HCT116 (cell line): ENCODE results near the gene SC5D.

ENCODE experiments used
- EZH2 ChIP-seq: fragments of 200-600 bp; sonication (generic); IDR thresholded peaks from 2 replicates; pipeline ENCODE4 v1.6.1; 2017; ENCODE audit warnings: antibody characterized with exemption, mixed run types
- TCF7L2 ChIP-seq: IDR thresholded peaks from 2 replicates; pipeline ENCODE4 v1.7.0; 2011; ENCODE audit warnings: borderline replicate concordance, inconsistent platforms; ENCODE audit not compliant: insufficient read depth, insufficient read length; ENCODE audit errors: extremely low read depth
- TF ChIP-seq, protein P1 (sequence below), 3 experiments: fragments of 200-600 bp in 1 of 3; sonication (generic) in 1 of 3; IDR thresholded peaks in 2 of 3; conservative IDR thresholded peaks in 1 of 3; 2 replicates each; pipeline ENCODE4 v1.5.1; 2012 to 2017; ENCODE audit warnings: low read depth in 2 of 3, low read length in 2 of 3, antibody characterized with exemption in 1 of 3, borderline replicate concordance in 1 of 3, control low read depth in 1 of 3, mild to moderate bottlenecking in 1 of 3, mixed read lengths in 1 of 3, mixed run types in 1 of 3, moderate library complexity in 1 of 3; ENCODE audit not compliant: insufficient read depth in 1 of 3

DNA sequence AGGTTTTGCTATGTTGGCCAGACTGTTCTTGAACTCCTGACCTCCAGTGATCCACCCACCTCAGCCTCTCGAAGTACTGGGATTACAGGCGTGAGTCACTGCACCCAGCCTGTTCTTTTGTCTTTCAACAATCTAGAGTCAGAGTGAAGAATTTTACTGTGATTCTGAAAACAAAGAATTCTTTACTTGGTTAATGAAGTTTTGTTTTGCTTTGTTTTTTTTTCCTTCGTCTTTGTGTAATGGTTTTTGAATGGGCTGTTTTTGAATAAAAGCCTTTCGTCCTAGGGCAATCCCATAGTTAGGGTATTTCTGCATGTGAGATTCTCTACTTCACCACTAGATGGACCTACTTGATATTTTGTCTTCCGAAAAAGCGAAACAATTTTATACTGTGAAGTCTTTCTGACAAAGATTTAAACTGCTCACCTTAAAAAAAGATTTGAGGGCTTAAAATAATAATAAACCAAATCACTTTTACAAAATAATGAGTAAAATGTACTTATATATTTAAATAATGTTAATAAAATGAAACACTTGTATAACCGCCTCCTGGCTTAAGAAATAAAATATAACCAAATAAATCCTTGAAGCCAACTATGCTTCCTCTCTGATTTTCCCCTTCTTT is 43.4 kb upstream of the SC5D start:
- TF ChIP-seq, protein P1, sequence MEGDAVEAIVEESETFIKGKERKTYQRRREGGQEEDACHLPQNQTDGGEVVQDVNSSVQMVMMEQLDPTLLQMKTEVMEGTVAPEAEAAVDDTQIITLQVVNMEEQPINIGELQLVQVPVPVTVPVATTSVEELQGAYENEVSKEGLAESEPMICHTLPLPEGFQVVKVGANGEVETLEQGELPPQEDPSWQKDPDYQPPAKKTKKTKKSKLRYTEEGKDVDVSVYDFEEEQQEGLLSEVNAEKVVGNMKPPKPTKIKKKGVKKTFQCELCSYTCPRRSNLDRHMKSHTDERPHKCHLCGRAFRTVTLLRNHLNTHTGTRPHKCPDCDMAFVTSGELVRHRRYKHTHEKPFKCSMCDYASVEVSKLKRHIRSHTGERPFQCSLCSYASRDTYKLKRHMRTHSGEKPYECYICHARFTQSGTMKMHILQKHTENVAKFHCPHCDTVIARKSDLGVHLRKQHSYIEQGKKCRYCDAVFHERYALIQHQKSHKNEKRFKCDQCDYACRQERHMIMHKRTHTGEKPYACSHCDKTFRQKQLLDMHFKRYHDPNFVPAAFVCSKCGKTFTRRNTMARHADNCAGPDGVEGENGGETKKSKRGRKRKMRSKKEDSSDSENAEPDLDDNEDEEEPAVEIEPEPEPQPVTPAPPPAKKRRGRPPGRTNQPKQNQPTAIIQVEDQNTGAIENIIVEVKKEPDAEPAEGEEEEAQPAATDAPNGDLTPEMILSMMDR (IDR thresholded peaks at IDR 0.05 in 2 of 3, conservative IDR thresholded peaks at IDR 0.05 in 1 of 3; ENCODE audit: borderline replicate concordance in 1 of 3, insufficient read depth in 1 of 3, low read depth in 2 of 3, low read length in 2 of 3), result peak; percentile 59 to 73 (median 71); a peak in 5 of 6 replicates
- no peak for TF ChIP-seq EZH2
- TF ChIP-seq TCF7L2, result no peak
